ENCODE measurements around the gene TMEM231.

TMEM231 gene

DNA sequence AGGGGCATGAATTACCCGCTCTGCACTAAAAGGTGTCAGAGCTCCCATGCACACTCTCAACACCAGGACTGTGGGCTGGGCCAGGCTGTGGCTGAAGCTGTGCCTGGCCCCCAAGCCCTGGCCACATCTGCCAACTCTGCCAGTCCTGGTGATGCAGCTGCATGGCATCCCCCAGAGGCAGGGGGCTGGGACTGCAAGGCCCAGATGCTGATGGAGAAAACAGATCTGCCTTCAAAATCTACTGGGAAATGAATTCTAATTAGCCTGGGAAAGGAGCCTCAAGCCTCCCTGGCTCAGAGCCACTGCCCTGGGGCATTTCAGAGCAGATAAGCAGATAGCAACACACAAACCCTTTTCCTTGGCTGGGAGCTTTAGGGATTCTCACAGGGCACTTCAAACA lies 64.2 kb downstream of the TMEM231 start:
- TF ChIP-seq POLR2A (IDR thresholded peaks at IDR 0.05; ENCODE audit: low read depth, low read length) = no peak
- no peak for TF ChIP-seq POLR2AphosphoS5 (IDR thresholded peaks at IDR 0.05; ENCODE audit: low read depth, low read length)
- no peak for TF ChIP-seq TAF1 (IDR thresholded peaks at IDR 0.05; ENCODE audit: borderline replicate concordance, low read depth, low read length)
- no peak for DNase-seq (ENCODE audit: insufficient read length)
- no peak for FAIRE-seq

DNA sequence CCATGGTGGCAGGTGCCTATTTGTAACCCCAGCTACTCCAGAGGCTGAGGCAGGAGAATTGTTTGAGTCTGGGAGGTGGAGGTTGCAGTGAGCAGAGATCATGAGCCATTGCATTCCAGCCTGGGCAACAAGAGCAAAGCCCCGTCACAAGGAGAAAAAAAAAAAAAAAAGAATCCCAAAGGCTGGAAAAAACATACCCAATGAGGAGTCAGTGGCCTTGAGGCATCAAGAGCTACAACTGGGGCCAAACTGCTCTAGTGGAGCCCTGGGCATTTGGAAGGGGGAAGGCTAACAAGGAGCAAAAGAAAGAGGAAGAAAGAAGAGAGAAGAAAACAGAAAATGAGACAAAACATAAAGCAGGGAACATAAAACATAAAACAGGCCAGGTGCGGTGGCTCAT lies 67.7 kb downstream of the TMEM231 start:
- DNase-seq (ENCODE audit: insufficient read length) (no peak), FAIRE-seq (no peak)
- no peak for TF ChIP-seq POLR2A (IDR thresholded peaks at IDR 0.05; ENCODE audit: low read depth, low read length)
